ENCODE results near the gene FHAD1. TPM values are rescaled to one million over a fixed set of nuclear protein-coding genes. Genes with fewer than 3 reads are reported as not detected.

The FHAD1 gene
- total and polyA plus RNA-seq, 5 experiments from 2014 or later = not detected

DNA sequence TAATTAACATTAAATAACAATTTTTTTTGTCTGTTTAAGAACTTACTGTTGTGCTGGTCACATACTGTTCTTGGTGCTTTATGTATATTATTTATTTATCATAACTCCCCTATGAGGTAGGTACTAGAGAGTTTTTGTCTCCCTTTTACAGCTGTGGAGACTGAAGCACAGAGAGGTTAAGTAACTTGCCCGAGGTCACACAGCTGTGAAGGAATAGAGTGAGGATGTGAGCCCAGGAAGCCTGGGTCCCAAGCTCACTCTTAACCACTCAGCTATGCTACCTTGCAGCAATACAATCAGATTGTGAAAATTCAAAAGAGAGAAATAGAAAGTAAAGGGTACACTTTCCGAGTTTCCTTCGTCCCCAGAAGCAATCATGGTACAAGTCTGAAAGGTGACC lies 35.6 kb upstream of the FHAD1 start:
- POLR2A ChIA-PET = no interaction called here
- peaks cover 0 to 20% (median 8%) of the 10 kb centered on the region in 5 donors for H3K27me3 Mint-ChIP-seq
- no peak for DNase-seq
- H3K36me3 Mint-ChIP-seq = no peaks in the 10 kb centered on the region
- H3K27ac Mint-ChIP-seq = no peak overlapping the region
- ATAC-seq = no peak
- no peaks in the 10 kb centered on the region for H3K9me3 Mint-ChIP-seq
- H3K4me3 Mint-ChIP-seq = no peak overlapping the region
- no peaks in the 10 kb centered on the region for H3K4me1 Mint-ChIP-seq

DNA sequence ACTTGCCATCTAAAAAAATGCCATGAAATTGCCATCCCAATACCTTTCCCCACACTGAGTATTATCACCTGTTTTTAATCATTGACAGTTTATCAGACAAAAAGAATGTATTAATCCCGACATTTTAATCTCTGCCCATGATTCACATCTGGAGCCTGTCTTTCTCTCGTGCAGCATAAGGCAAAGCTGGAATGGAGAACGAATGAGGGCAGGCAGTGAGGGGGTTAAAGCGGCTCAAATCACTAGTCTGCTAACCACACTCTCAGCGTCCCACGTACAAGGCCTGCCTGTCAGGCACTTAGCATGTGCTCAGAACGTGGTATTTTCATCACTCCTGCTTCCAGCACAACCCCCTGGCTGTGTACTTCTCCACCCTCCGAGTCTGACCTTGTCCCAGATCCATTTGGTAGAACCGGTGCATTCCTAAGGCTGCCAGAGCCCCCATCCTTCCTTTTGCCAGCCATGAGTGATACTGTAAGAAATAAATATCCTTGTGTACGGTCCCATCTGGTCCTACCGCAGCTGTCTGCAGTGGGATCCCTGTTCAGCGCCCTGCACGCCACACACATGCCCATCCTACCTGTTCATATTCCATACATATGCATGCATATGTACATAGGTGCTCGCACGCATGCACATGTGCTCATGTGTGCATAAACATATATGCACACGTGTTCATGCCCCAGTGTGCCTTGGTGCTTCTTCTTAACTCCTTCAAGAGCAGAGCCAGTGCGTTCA lies 34.6 kb upstream of the FHAD1 start:
- no peak for DNase-seq
- Mint-ChIP-seq H3K27me3 (peaks cover 0 to 19% (median 5%) of the 10 kb centered on the region in 5 donors), H3K36me3 (no peaks in the 10 kb centered on the region), H3K4me1 (no peaks in the 10 kb centered on the region), H3K9me3 (no peaks in the 10 kb centered on the region), H3K27ac (no peak overlapping the region), H3K4me3 (no peak overlapping the region)
- no peak for ATAC-seq
- POLR2A ChIA-PET = no interaction called here

DNA sequence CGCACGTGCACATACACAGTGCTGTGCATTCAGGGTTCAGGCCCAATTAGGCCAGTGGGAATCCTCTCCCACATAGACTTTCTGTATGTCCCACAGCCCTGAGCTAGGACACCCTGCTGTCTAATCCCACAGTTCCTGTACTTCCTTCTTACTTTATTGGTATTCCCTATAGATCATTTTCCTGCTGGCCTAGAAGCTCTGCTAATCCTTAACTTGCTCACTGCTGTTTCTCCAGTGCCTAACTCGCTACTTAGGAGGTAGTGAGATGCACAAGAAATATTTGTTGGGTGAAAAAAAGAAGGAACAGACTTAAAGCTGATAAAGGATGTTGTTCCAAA lies 34.1 kb upstream of the FHAD1 start:
- POLR2A ChIA-PET = no interaction called here
- ATAC-seq = no peak

DNA sequence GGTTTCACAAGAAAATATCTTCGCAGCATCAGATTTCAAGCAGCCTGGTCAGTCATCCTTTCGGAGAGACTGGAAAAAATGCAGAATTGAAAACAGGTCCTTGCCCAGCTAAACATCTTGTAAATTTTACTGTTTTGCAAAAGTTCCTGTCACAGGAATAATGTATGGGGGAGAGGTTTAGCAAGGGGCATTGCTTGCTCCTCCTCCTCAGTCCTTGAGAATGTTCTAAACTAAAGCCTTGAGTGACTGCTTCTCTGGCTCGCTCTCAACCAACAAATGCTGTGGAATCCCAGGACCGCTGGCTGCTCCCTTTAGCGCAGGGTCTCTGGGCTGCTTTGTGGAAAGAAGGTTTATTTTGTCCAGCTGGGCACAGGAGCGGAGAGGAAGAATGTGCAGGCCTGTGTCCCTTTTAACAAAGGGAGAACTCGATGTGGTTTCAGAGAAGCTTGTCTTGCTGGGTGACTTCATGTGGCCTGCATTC lies 33.6 kb upstream of the FHAD1 start:
- POLR2A ChIA-PET = no interaction called here
- ATAC-seq = no peak
- Mint-ChIP-seq H3K9me3 (no peaks in the 10 kb centered on the region), H3K27me3 (peaks cover 0 to 12% (median 5%) of the 10 kb centered on the region in 5 donors), H3K4me3 (no peak overlapping the region), H3K4me1 (peaks cover 0 to 7% (median 0%) of the 10 kb centered on the region in 4 donors), H3K27ac (no peak overlapping the region), H3K36me3 (no peaks in the 10 kb centered on the region)
- no peak for DNase-seq

More for the DNA sequence above, 34.1 kb upstream of the FHAD1 start:
- Mint-ChIP-seq H3K4me1 (peaks cover 0 to 3% (median 0%) of the 10 kb centered on the region in 4 donors), H3K9me3 (no peaks in the 10 kb centered on the region), H3K27me3 (peaks cover 0 to 13% (median 5%) of the 10 kb centered on the region in 5 donors), H3K36me3 (no peaks in the 10 kb centered on the region), H3K27ac (no peak overlapping the region), H3K4me3 (no peak overlapping the region)
- no peak for DNase-seq

DNA sequence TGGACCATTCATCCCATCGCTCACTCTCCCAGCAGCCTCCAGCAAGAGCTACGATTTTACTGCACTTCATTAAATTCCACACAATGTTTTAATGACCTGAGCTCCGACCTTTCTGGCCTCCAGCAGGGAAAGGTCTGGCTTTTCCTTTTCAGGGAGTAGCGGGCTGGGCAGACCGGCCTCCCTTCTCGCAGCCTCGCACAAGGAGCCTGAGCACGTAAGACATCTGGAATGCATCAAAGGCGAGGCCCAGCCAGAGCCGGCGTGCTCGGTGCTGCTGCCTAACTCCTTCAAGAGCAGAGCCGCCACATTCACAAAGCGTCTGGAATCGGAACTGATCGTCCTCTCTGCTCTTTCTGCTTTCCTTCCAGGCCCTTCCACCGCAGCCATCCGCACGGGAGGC lies 32.5 kb upstream of the FHAD1 start:
- DNase-seq (no peak), ATAC-seq (no peak)
- H3K27me3 Mint-ChIP-seq = peaks cover 0 to 8% (median 5%) of the 10 kb centered on the region in 5 donors
- POLR2A ChIA-PET = no interaction called here
- H3K36me3 Mint-ChIP-seq = no peaks in the 10 kb centered on the region
- no peaks in the 10 kb centered on the region for H3K9me3 Mint-ChIP-seq
- H3K27ac Mint-ChIP-seq = no peak overlapping the region
- H3K4me3 Mint-ChIP-seq = no peak overlapping the region
- peaks cover 0 to 11% (median 0%) of the 10 kb centered on the region in 4 donors for H3K4me1 Mint-ChIP-seq

DNA sequence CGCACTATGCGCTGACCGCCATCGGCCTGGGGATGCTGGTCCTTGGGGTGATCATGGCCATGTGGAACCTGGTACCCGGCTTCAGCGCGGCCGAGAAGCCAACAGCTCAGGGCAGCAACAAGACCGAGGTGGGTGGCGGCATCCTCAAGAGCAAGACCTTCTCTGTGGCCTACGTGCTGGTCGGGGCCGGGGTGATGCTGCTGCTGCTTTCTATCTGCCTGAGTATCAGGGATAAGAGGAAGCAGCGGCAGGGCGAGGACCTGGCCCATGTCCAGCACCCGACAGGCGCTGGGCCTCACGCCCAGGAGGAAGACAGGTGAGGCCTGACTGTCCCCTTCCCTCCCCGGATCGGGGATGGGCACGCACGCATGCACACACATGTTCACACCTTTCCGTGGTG lies 31.9 kb upstream of the FHAD1 start:
- Mint-ChIP-seq H3K4me1 (peaks cover 0 to 11% (median 0%) of the 10 kb centered on the region in 4 donors), H3K27me3 (peaks cover 0 to 5% (median 4%) of the 10 kb centered on the region in 5 donors), H3K4me3 (no peak overlapping the region), H3K36me3 (no peaks in the 10 kb centered on the region), H3K9me3 (no peaks in the 10 kb centered on the region), H3K27ac (no peak overlapping the region)
- DNase-seq = no peak
- ATAC-seq = no peak
- POLR2A ChIA-PET = no interaction called here

DNA sequence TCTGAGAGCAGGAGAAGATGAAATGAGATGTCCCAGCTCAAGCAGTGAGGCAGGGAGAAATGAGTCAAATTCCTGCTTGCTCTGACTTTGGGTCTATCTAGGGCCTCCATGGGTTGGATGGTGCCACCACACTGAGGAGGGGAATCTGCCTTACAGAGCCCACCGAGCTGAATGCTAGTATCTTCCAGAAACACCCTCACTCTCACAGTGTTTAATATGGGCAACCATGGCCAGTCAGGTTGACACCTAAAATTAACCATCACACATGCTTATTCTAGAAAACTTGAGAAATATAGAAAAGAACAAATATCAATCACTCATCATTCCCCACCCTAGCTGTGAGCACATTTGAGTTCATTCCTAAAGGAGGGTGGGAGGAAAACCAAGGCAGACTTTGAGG lies 29.4 kb upstream of the FHAD1 start:
- peaks cover 0 to 11% (median 0%) of the 10 kb centered on the region in 4 donors for H3K4me1 Mint-ChIP-seq
- no peak for ATAC-seq
- peaks cover 3 to 17% (median 15%) of the 10 kb centered on the region in 5 donors for H3K27me3 Mint-ChIP-seq
- H3K9me3 Mint-ChIP-seq = no peaks in the 10 kb centered on the region
- DNase-seq = no peak
- POLR2A ChIA-PET = no interaction called here
- no peak overlapping the region for H3K4me3 Mint-ChIP-seq
- no peak overlapping the region for H3K27ac Mint-ChIP-seq
- H3K36me3 Mint-ChIP-seq = no peaks in the 10 kb centered on the region

DNA sequence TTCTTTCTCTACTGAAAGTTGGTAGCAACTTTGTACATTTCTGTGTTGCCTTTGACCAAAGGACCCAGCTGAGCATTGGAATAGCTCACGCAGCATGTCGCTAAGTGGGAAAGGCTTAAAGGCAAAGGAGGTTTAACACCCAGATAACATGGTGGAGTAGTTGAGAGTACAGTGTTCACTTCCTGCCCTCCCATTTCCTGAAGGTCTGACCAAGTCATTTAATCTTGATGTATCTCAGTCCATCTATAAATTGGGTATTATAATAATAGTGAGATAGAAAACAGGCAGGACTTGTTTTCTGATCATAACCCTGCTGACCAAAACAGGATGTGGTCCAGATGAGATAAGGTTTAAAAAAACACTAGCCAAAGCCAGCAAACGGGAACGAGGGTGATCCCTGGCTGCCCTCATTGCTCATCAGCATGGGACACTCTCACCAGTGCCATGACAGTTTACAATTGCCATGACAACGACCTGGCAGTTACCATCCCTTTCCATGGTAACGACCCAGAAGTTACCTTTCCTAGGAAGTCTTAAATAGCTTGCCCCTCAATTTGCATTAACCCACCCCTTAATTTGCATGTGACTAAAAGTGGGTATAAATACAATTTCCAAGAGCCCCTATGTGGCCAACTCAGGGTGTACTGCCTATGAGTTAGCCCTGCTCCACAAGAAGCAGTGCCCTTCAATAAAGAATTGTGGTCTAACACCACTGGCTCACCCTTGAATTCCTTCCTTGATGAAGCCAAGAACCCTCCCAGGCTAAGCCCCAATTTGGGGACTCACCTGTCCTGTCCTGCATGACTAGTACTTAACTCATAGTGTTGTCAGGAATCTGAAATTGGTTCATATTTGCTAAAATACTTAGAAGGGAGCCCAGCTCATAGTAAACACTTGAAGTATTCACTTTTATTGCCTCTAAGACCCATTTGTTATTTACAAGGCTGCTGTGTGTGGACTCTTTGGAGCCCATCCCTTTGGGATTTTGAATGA lies 28.4 kb upstream of the FHAD1 start:
- Mint-ChIP-seq H3K4me1 (peaks cover 0 to 11% (median 0%) of the 10 kb centered on the region in 4 donors), H3K4me3 (no peak overlapping the region), H3K36me3 (no peaks in the 10 kb centered on the region), H3K9me3 (no peaks in the 10 kb centered on the region), H3K27ac (no peak overlapping the region), H3K27me3 (peaks cover 2 to 26% (median 13%) of the 10 kb centered on the region in 5 donors)
- DNase-seq = no peak
- ATAC-seq = no peak
- POLR2A ChIA-PET = no interaction called here

DNA sequence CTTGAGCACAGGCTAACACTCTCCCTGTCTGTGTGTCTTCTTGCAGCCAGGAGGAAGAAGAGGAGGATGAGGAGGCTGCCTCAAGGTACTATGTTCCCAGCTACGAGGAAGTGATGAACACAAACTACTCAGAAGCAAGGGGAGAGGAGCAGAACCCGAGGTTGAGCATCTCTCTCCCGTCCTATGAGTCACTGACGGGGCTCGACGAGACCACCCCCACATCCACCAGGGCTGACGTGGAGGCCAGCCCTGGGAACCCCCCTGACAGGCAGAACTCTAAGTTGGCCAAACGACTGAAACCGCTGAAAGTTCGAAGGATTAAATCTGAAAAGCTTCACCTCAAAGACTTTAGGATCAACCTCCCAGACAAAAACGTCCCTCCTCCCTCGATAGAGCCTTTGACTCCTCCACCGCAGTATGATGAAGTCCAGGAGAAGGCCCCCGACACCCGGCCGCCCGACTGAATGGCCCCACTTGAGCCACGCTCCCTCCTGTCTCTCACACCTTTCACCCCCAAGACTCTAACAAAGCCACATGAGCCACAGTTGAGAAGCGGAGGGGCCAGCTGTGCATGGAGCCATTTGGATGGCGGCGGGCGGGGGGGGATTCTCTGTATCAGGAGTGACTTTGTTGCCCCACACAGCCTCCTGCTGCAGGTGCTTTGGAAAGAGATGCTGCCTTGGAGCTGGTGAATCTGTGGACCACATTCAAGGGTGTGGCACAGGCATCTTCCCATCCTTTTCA lies 27.6 kb upstream of the FHAD1 start:
- H3K27me3 Mint-ChIP-seq = peaks cover 2 to 32% (median 13%) of the 10 kb centered on the region in 5 donors
- H3K36me3 Mint-ChIP-seq = no peaks in the 10 kb centered on the region
- POLR2A ChIA-PET = no interaction called here
- H3K9me3 Mint-ChIP-seq = no peaks in the 10 kb centered on the region
- peaks cover 0 to 17% (median 0%) of the 10 kb centered on the region in 4 donors for H3K4me1 Mint-ChIP-seq
- ATAC-seq (no peak), DNase-seq (no peak)
- no peak overlapping the region for H3K27ac Mint-ChIP-seq
- H3K4me3 Mint-ChIP-seq = no peak overlapping the region

DNA sequence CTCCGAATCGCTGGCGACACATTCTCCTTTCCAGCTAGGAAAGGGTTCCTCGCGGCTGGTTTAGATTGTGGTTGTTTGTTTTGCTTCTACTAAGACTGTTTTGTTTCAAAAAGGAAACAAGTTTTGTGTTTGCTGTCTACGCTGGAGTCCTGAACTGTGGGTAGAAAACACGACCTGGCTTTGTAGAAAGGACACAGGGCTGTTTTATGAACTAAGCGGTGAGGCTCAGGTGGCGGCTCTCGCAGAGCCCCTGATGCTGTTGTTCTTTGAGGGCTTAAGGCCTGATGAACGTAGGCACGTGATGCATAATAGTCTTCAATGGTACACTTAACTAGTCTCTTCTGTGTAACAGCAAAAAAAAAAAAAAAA lies 27.0 kb upstream of the FHAD1 start:
- no peak overlapping the region for H3K4me3 Mint-ChIP-seq
- H3K27ac Mint-ChIP-seq = peak overlapping the region in 1 of 10 donors; percentile 70
- H3K4me1 Mint-ChIP-seq = peaks cover 0 to 19% (median 0%) of the 10 kb centered on the region in 4 donors
- H3K36me3 Mint-ChIP-seq = no peaks in the 10 kb centered on the region
- POLR2A ChIA-PET = no interaction called here
- H3K9me3 Mint-ChIP-seq = no peaks in the 10 kb centered on the region
- ATAC-seq (no peak), DNase-seq (no peak)
- peaks cover 2 to 32% (median 13%) of the 10 kb centered on the region in 5 donors for H3K27me3 Mint-ChIP-seq

DNA sequence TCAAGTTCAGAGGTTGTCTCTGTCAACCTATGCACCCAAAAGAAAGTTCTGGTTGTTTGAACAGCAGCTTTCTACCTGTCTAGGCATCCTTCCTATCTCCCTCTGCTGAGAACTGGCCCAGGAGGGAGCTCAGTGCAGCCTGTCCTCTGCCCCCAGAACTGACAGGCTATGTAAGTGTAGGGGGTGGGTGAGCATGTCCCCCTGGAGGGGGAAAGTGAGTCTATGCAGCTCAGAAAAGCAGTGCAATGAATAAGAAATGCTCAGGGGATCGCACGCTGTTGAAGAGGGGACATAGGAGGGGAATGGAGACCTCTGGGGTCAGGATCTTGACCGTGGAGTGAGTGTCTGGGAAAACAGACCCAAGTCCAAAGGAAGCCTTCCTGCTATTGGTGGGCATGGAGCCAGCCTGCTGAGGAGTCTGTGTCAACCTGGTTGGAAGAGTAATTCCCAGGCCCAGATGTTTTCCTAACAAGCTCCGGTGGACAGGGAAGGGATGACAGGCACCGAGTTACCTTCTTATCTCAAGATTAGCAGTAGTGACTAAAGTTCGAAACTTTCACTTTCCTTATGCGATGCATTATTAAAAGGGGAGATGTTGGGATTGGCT lies 26.1 kb upstream of the FHAD1 start:
- H3K9me3 Mint-ChIP-seq = no peaks in the 10 kb centered on the region
- no peaks in the 10 kb centered on the region for H3K36me3 Mint-ChIP-seq
- DNase-seq (no peak), ATAC-seq (no peak)
- H3K4me3 Mint-ChIP-seq = no peak overlapping the region
- H3K4me1 Mint-ChIP-seq = peaks cover 0 to 19% (median 0%) of the 10 kb centered on the region in 4 donors
- peaks cover 2 to 32% (median 13%) of the 10 kb centered on the region in 5 donors for H3K27me3 Mint-ChIP-seq
- POLR2A ChIA-PET = no interaction called here
- H3K27ac Mint-ChIP-seq = no peak overlapping the region

DNA sequence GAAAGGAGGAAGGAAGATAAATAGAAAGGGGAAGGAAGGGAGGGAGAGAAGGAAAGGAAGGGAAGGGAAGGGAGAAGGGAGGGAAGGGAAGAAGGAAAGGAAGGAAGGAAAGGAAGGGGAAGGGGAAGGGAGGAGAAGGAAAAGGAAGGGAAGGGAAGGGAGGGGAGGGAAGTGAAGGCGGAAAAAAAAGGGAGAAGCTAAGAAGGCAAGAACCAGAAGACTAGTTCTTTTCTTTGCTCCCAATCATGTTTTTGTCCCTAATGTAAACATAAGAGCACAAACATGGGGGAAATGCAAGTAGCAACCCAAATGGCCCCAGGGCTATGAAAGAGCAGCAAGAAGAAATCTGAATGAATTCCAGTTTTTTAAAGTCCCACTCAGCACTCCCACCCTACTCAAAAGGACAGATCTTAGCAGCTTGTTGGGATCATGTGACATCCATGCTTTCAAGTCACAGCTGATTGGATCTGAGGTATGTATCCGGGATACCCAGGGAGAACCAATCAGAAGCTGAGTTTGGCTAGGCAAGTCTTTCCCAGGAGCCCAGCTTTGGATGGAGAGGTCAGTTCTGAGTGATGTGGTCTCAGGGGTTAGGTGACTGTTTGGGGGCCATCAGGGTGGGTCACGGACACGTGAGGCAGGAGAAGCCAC lies 24.2 kb upstream of the FHAD1 start:
- peaks cover 2 to 32% (median 17%) of the 10 kb centered on the region in 5 donors for H3K27me3 Mint-ChIP-seq
- POLR2A ChIA-PET = interaction anchor here (0.5 kb wide), 1 partner anchor 146 kb away, joined by 3 read pairs; no protein-coding TSS in a partner anchor
- H3K4me1 Mint-ChIP-seq = peaks cover 0 to 18% (median 0%) of the 10 kb centered on the region in 4 donors
- no peaks in the 10 kb centered on the region for H3K36me3 Mint-ChIP-seq
- no peak for DNase-seq
- no peak for ATAC-seq
- no peak overlapping the region for H3K27ac Mint-ChIP-seq
- H3K4me3 Mint-ChIP-seq = no peak overlapping the region
- H3K9me3 Mint-ChIP-seq = no peaks in the 10 kb centered on the region
